GM13977 (cell line): Measurements from ENCODE around the gene FFAR1.

Source experiments
- DNase-seq: peaks from one replicate; pipeline ENCODE4 v3.0.0; 2012; ENCODE audit warnings: low spot score
- in situ Hi-C: fragments of 300-500 bp; cut with MboI; formaldehyde crosslinking; loops from one replicate; pipeline ENCODE4 v1.12.0; 2022; ENCODE audit warnings: low sequenced_read_pairs, low pct_unique_long_range_greater_than_20kb, mixed read lengths, inconsistent platforms; ENCODE audit not compliant: unreplicated experiment
- TF ChIP-seq, protein P1 (sequence below): IDR thresholded peaks from 2 replicates; pipeline ENCODE4 v1.5.1; 2012; ENCODE audit warnings: mild to moderate bottlenecking, control low read depth; ENCODE audit not compliant: insufficient read depth; ENCODE audit errors: extremely low read depth, missing control alignments

The FFAR1 gene

GRCh38 chr19:35345671-35346111 lies 2.0 kb upstream of the FFAR1 start:
- TF ChIP-seq, protein P1, sequence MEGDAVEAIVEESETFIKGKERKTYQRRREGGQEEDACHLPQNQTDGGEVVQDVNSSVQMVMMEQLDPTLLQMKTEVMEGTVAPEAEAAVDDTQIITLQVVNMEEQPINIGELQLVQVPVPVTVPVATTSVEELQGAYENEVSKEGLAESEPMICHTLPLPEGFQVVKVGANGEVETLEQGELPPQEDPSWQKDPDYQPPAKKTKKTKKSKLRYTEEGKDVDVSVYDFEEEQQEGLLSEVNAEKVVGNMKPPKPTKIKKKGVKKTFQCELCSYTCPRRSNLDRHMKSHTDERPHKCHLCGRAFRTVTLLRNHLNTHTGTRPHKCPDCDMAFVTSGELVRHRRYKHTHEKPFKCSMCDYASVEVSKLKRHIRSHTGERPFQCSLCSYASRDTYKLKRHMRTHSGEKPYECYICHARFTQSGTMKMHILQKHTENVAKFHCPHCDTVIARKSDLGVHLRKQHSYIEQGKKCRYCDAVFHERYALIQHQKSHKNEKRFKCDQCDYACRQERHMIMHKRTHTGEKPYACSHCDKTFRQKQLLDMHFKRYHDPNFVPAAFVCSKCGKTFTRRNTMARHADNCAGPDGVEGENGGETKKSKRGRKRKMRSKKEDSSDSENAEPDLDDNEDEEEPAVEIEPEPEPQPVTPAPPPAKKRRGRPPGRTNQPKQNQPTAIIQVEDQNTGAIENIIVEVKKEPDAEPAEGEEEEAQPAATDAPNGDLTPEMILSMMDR: no peak
- in situ Hi-C loops: loop anchor here (5.0 kb wide), 1 partner anchor 122 kb away; no protein-coding TSS in a partner anchor
- DNase-seq: peak; percentile 28

- TF ChIP-seq, protein P1: no peak
- in situ Hi-C loops: loop anchor here (5.0 kb wide), 1 partner anchor 121 kb away; no protein-coding TSS in a partner anchor
- DNase-seq: peak; percentile 79
These were observed 1.3 kb upstream of the FFAR1 start for GRCh38 chr19:35346193-35347052.

DNA sequence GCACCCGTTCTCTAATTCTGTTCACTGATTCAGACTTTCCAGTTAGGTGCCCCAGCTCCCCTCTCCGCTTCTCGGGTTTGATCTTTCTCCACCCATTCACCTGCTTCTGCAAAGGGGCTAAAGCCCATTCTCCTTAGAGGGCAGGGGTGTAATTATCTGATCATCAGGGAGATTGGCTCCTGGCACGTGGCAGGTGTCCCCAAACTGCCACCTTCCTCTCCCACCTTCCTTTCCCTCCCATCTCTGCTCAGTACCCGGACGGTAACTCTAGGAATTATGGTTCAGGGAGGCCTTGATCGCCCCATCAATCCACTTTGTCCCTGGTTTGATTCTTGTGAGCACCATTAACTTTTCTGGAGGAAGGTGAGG lies 212 bp downstream of the FFAR1 start:
- in situ Hi-C loops: loop anchor here (5.0 kb wide), 1 partner anchor 119 kb away; no protein-coding TSS in a partner anchor
- no peak for DNase-seq
- TF ChIP-seq, protein P1: no peak

- in situ Hi-C loops: loop anchor here (5.0 kb wide), 1 partner anchor 118 kb away; no protein-coding TSS in a partner anchor
- peak; percentile 53 for DNase-seq
- TF ChIP-seq, protein P1: no peak
These were observed 1.4 kb downstream of the FFAR1 start for GRCh38 chr19:35348911-35349611.

- peak; percentile 32 for DNase-seq
- TF ChIP-seq, protein P1: no peak
- in situ Hi-C loops: loop anchor here (5.0 kb wide), 1 partner anchor 117 kb away; no protein-coding TSS in a partner anchor
These were observed 2.2 kb downstream of the FFAR1 start for GRCh38 chr19:35349614-35350521.

GRCh38 chr19:35350591-35350990 lies 2.9 kb downstream of the FFAR1 start:
- in situ Hi-C loops: no loop called here
- peak; percentile 24 for DNase-seq
- TF ChIP-seq, protein P1: no peak
